T-helper 9 cell (primary cell): ENCODE results near the gene ETS1.

Experiments used
- DNase-seq: peaks from one replicate; pipeline ENCODE4 v3.0.0-alpha.2; 2020

Gene ETS1

DNA sequence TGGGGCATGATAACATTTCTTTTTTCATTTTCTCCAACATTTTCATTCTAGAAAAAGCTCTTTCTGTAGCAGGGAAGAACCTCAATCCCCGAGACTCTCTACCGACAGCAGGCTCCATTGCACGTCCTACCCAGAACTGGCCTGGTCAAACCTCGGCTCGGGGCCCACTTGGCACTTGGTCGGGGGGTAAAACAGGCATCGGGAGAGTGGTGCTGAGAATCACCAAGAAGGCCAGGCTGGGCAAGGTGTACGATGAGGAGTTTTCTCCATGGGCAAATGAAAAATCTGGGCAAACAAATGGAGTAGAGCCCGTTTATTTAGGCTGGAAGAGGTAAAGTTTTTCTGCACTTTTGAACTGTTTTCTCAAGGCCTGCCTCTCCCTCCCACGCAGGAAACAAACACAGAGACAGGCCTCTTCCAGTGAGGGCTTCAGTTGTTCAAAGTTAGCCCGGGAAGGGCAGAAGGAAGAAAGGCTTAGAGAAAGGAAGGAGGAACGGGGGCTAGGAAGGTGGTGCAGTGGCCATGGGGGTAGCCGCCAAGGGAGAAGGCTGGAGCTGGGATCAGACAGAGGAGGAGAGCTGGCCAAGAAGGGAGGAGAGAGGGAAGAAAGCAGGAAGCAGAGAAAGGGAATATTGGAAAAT, 87.6 kb downstream of the ETS1 start:
- DNase-seq: no peak

- DNase-seq: no peak
Observed at GRCh38 chr11:128498721-128499245, 88.6 kb downstream of the ETS1 start.

DNA sequence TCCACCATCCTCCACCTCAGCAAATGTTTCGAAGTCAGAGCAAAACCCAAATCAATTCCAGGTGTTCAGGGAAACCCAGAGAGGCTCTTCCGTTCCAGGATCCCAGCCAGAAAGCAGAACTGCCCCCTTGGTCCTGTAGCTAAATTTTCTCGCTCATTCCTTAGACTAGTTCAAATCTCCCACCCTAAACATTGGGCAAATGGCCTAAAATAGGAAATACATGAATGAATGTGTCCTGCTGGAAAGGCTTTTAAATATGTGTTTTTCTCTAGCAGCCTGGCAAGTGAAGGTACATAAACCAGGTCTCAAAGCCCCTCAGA, 89.6 kb downstream of the ETS1 start:
- no peak for DNase-seq

GRCh38 chr11:128497061-128497775, 90.1 kb downstream of the ETS1 start:
- no peak for DNase-seq

GRCh38 chr11:128496692-128497060, 90.7 kb downstream of the ETS1 start:
- DNase-seq: no peak

DNA sequence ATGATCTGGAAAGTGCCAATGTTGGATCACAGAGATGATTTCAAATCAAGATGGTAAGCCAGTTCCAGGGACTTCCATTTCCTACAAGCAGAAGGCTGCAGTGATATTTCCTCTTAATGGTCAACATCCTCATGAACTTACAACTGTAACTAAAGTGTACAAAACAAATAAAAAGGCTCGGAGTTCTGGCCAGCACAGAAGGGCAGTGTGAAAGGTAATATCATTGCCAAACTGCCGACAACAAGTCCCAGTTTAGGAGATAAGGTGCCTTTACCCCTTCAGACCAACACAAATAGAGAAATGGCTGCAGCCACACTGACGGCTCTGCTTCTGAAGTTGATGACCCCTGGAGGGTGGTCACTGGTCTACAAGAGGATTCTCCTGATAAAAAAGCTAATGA, 91.1 kb downstream of the ETS1 start:
- no peak for DNase-seq

GRCh38 chr11:128494418-128495332, 92.7 kb downstream of the ETS1 start:
- DNase-seq: no peak

GRCh38 chr11:128493570-128493965, 93.8 kb downstream of the ETS1 start:
- no peak for DNase-seq

- DNase-seq: no peak
Observed at GRCh38 chr11:128492903-128493569, 94.3 kb downstream of the ETS1 start.

DNA sequence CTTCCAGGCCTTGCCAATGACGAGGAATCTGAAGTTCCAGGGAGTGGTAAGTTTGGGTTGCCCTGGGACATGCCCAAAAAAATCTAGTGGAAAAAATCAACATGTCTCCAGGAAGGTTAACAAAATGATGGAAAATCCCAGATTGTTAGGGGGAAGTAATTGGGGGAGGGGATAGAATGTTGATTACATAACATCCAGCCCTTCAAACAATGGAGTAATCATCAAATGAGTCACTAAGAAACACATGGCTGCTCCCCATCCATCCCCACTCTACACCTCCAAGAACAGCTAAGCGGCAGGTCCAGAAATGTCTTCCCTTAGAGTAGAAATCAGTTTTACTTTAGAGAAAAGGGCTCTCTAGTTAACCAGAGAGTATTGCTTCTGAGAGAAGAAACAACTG, 94.9 kb downstream of the ETS1 start:
- DNase-seq: no peak

GRCh38 chr11:128491195-128491936, 96.0 kb downstream of the ETS1 start:
- no peak for DNase-seq

GRCh38 chr11:128490092-128490491, 97.3 kb downstream of the ETS1 start:
- DNase-seq: no peak

DNA sequence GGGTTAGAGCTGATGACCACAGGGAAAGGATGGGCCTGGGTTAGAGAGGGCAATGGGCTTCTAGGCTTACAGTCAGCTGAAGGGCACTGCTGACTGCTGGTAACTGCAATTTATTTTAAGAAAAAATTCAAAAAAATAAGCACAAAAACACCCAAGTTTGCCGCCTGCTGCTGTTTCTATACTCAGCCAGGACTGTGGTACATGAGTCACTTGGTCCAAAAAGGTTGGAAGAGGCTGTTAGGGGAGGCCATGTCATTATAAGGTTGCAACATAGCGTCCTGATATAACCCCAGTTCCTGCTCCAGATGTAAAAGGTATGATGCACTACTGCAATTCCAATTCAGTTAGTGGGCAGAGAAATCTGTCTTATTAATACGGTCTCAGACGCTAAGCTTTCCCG, 98.9 kb downstream of the ETS1 start:
- DNase-seq: no peak

DNA sequence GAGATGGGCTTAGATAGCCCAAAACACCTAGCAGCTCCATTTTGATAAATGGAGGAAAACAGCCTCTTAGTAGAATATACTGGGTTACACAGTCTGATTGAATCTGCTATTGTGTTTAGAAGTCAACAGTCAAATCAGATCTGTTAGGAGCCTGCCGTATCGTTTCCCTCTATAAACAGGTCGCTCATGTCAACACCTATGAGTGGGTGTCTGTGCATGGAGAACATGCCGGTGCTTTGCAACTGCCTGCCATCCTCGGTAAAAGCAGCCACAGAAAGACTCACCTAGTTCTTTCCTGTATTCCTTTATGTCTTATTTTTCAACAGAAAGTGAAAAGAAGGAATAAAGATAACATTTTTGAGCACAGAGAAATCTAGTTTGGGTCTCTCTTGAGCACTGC, 99.4 kb downstream of the ETS1 start:
- DNase-seq: no peak

DNA sequence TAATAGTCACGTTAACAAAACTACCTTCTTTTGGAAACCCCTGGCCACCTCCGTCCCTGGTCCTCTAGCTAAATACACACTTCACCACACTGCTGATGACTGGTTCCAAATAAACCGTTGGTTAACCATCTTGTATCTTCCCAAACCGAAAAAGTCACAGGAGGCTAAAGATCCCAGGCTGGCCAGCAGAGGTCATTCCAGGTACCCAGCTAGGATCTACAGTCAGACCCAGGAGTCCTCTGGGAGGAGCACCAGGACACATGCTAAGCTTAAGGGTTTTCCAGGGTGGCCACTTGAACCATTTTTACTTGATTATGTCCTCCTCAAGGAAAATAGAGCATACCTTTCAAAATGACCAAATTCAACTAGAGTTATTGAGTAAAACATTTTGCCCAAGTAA, 103.2 kb downstream of the ETS1 start:
- no peak for DNase-seq

DNA sequence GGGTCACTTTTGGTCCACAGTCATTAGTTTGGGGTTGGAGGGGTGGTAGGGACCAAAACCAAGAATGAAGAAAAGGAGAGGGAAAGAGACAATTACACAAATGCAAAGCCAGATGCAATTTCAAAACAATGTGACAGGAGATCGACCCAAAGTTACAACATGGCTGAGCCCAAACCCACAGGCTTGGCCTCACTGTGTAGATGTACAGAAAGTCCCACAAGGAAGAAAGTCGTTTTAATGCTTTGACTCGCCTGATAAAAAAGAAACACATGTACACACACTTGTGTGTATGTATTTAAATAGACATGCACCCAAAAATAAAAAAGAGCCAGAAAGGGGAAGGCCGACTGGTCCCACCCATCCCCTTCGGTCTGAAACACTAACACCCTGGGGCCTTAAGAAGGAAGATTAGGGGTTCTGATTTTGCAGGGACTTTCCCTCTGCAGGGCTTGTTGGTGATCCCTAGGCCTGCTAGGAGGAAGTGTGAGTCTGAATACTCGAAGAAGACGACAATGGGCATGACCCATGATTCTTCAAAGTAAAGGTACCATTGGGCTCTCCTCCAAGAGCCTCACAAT, 104.1 kb downstream of the ETS1 start:
- no peak for DNase-seq

DNA sequence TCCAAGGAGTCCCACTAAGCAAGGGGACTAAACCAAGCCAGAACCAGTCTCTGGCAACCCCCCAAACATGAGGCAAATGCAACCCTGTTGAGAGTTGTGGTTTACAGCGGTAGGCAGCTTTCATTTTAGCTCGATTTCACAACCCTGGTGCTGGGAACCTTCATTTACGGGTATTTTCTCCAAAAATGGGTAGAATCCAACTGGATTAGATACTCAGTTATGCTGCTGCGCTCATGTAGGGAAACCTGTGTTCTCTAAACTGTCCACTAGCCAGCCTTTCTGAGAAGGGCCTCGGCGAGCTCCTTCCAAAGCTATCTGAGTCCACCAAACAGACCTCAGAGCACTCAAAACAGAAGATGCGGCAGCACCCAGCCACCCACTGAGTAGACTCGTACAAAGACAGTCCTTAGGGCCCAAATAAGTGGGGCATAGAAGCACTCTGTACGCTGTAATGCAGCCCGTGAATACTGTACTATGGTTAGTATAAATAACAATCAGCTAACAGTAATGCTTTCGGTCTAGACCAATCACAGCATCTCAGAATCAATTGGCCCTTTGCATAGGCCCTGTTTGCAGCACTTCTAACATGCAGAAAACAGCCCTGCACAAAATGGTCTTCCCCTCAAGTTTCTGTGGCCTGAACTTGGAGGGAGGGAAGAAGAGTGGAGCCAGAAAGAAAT, 104.7 kb downstream of the ETS1 start:
- DNase-seq: no peak

DNA sequence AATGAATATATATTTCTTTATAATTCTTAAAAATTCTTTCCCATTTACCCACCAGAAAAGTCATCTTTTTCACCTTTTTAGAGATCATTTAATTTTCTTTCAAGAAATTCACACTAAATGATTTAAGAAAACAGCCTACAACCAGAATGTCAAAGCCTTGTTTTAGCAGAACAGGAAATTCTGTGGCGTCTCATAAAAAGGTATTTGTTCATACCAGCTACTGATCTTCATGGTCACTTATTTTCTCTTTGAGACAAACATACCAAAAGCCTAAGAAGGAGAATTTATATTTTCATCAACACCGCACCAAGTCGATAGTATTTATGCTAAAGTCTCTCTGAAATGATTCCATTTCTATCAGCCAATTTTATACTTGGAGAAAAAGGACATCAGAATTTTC, 105.3 kb downstream of the ETS1 start:
- DNase-seq: no peak

- no peak for DNase-seq
Observed at GRCh38 chr11:128481135-128481534, 106.2 kb downstream of the ETS1 start.

GRCh38 chr11:128480665-128481064, 106.7 kb downstream of the ETS1 start:
- DNase-seq: no peak

- no peak for DNase-seq
Observed at GRCh38 chr11:128480066-128480465, 107.3 kb downstream of the ETS1 start.
